Ovary (tissue), 3 donors: ENCODE results near the gene DEUP1.
"Not testable (repeated sequence)": the region's sequence is repeated elsewhere in the genome, so short reads cannot be mapped to it uniquely, and the experiment has no call there.

Experiments used
- CTCF ChIP-seq, 3 donors: fragments of 450-650 bp in 2 of 3; fragments of 200-600 bp in 1 of 3; IDR thresholded peaks; one replicate each; pipeline versions ENCODE4 v1.5.1 to v1.8.0; 2016 to 2022; ENCODE audit warnings: antibody characterized with exemption in 3 of 3, mild to moderate bottlenecking in 1 of 3
- EP300 ChIP-seq: sonication (generic); formaldehyde crosslinking; IDR thresholded peaks from one replicate; pipeline ENCODE4 v1.6.1; 2017; ENCODE audit warnings: antibody characterized with exemption
- POLR2A ChIP-seq: fragments of 450-650 bp; IDR thresholded peaks from one replicate; pipeline ENCODE4 v1.6.1; 2017; ENCODE audit warnings: antibody characterized with exemption, mild to moderate bottlenecking, moderate library complexity
- donor health status: DM: no; HTN: no; CAD: no.

- not testable (repeated sequence) for TF ChIP-seq EP300; CTCF (IDR thresholded peaks at IDR 0.05); POLR2A
Measured at GRCh38 chr11:93463666-93464065, 133.1 kb downstream of the DEUP1 start.
